Testis (tissue), 2 donors: ENCODE measurements around the gene SORD.
"Not testable (repeated sequence)": the region's sequence is repeated elsewhere in the genome, so short reads cannot be mapped to it uniquely, and the experiment has no call there.

Source experiments
- POLR2A ChIP-seq: fragments of 450-650 bp; IDR thresholded peaks from one replicate; pipeline ENCODE4 v1.6.1; 2017; ENCODE audit warnings: antibody characterized with exemption, mild to moderate bottlenecking, moderate library complexity
- TF ChIP-seq, protein P1 (sequence below), 3 experiments: fragments of 450-650 bp in 2 of 3; fragments of 200-600 bp in 1 of 3; sonication (generic) in 1 of 3; IDR thresholded peaks; one replicate each; pipeline ENCODE4 v1.5.1; 2016 to 2019; ENCODE audit warnings: antibody characterized with exemption in 3 of 3, mild to moderate bottlenecking in 2 of 3, moderate library complexity in 1 of 3

DNA sequence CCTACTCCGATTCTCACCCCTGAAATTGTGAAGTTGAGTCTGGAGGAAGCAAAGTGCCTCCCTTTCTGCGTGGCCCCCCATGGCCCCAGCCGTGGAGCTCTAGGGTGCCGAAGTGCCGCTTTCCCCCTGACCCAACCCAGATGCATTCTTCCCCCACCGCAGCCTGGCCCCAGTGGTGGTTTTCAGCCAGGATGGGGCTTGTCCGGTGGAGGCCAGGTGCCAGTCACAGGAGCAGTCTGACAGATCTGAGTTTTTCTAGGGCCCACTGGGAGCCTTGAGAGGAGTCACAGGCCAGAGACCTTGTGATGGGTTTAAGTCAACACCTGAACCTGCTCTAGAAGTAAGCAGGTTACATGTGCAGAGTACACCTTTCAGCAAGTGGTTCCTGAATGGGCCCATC is 39.3 kb downstream of the SORD start:
- TF ChIP-seq POLR2A = not testable (repeated sequence)
- TF ChIP-seq, protein P1, sequence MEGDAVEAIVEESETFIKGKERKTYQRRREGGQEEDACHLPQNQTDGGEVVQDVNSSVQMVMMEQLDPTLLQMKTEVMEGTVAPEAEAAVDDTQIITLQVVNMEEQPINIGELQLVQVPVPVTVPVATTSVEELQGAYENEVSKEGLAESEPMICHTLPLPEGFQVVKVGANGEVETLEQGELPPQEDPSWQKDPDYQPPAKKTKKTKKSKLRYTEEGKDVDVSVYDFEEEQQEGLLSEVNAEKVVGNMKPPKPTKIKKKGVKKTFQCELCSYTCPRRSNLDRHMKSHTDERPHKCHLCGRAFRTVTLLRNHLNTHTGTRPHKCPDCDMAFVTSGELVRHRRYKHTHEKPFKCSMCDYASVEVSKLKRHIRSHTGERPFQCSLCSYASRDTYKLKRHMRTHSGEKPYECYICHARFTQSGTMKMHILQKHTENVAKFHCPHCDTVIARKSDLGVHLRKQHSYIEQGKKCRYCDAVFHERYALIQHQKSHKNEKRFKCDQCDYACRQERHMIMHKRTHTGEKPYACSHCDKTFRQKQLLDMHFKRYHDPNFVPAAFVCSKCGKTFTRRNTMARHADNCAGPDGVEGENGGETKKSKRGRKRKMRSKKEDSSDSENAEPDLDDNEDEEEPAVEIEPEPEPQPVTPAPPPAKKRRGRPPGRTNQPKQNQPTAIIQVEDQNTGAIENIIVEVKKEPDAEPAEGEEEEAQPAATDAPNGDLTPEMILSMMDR (IDR thresholded peaks at IDR 0.05) = not testable (repeated sequence)
